Measurements from ENCODE around the gene FAM13A.

Gene FAM13A

GRCh38 chr4:88995874-88996273, 61.1 kb downstream of the FAM13A start:
- no peak for TF ChIP-seq CREB1 (IDR thresholded peaks at IDR 0.05; ENCODE audit: low read depth)
- TF ChIP-seq NFIC (IDR thresholded peaks at IDR 0.05): no peak
- TF ChIP-seq USF1 (IDR thresholded peaks at IDR 0.05): no peak
- no peak for TF ChIP-seq EGR1 (IDR thresholded peaks at IDR 0.05)
- no peak for TF ChIP-seq EP300 (IDR thresholded peaks at IDR 0.05; ENCODE audit: borderline replicate concordance)
- no peak for TF ChIP-seq ZBTB7A (IDR thresholded peaks at IDR 0.05; ENCODE audit: low read depth)
- no peak for TF ChIP-seq CEBPB (IDR thresholded peaks at IDR 0.05)
- TF ChIP-seq REST (IDR thresholded peaks at IDR 0.05; ENCODE audit: low read depth): no peak
- no peak for TF ChIP-seq MAX (IDR thresholded peaks at IDR 0.05)

- TF ChIP-seq EGR1 (IDR thresholded peaks at IDR 0.05) (no peak), REST (IDR thresholded peaks at IDR 0.05; ENCODE audit: low read depth) (no peak), MAX (IDR thresholded peaks at IDR 0.05) (no peak), CEBPB (IDR thresholded peaks at IDR 0.05) (no peak), TCF12 (IDR thresholded peaks at IDR 0.05; ENCODE audit: low read depth) (no peak)
Observed at GRCh38 chr4:88993246-88993645, 63.7 kb downstream of the FAM13A start.

GRCh38 chr4:88991746-88992145, 65.2 kb downstream of the FAM13A start:
- no peak for TF ChIP-seq RAD21 (IDR thresholded peaks at IDR 0.05; ENCODE audit: low read depth)
- TF ChIP-seq EGR1 (IDR thresholded peaks at IDR 0.05): no peak
- no peak for TF ChIP-seq TCF12 (IDR thresholded peaks at IDR 0.05; ENCODE audit: low read depth)

- TF ChIP-seq EGR1 (IDR thresholded peaks at IDR 0.05) (no peak), USF1 (IDR thresholded peaks at IDR 0.05) (no peak), REST (IDR thresholded peaks at IDR 0.05; ENCODE audit: low read depth) (no peak), EP300 (IDR thresholded peaks at IDR 0.05; ENCODE audit: borderline replicate concordance) (no peak), TCF12 (IDR thresholded peaks at IDR 0.05; ENCODE audit: low read depth) (no peak), ZBTB7A (IDR thresholded peaks at IDR 0.05; ENCODE audit: low read depth) (no peak), TEAD4 (IDR thresholded peaks at IDR 0.05) (no peak), RAD21 (IDR thresholded peaks at IDR 0.05; ENCODE audit: low read depth) (no peak), CREB1 (IDR thresholded peaks at IDR 0.05; ENCODE audit: low read depth) (no peak), YY1 (IDR thresholded peaks at IDR 0.05; ENCODE audit: low read depth) (no peak), TAF1 (IDR thresholded peaks at IDR 0.05; ENCODE audit: low read depth) (no peak), NFIC (IDR thresholded peaks at IDR 0.05) (no peak), MAX (IDR thresholded peaks at IDR 0.05) (no peak), FOXM1 (IDR thresholded peaks at IDR 0.05; ENCODE audit: borderline replicate concordance, low read depth) (no peak), CEBPB (IDR thresholded peaks at IDR 0.05) (no peak)
Observed at GRCh38 chr4:88989990-88990389, 67.0 kb downstream of the FAM13A start.

GRCh38 chr4:88985088-88985773, 71.8 kb downstream of the FAM13A start:
- TF ChIP-seq TCF12 (IDR thresholded peaks at IDR 0.05; ENCODE audit: low read depth) (no peak), FOXM1 (IDR thresholded peaks at IDR 0.05; ENCODE audit: borderline replicate concordance, low read depth) (no peak), USF1 (IDR thresholded peaks at IDR 0.05) (no peak), CREB1 (IDR thresholded peaks at IDR 0.05; ENCODE audit: low read depth) (no peak), CEBPB (IDR thresholded peaks at IDR 0.05) (no peak), REST (IDR thresholded peaks at IDR 0.05; ENCODE audit: low read depth) (no peak), ZBTB7A (IDR thresholded peaks at IDR 0.05; ENCODE audit: low read depth) (no peak), YY1 (IDR thresholded peaks at IDR 0.05; ENCODE audit: low read depth) (no peak), EGR1 (IDR thresholded peaks at IDR 0.05) (no peak), MAX (IDR thresholded peaks at IDR 0.05) (no peak), NFIC (IDR thresholded peaks at IDR 0.05) (no peak), RAD21 (IDR thresholded peaks at IDR 0.05; ENCODE audit: low read depth) (no peak), TAF1 (IDR thresholded peaks at IDR 0.05; ENCODE audit: low read depth) (no peak)
